WTC11 (cell line): ENCODE results near the gene VSIR. TPM values are rescaled to one million over a fixed set of nuclear protein-coding genes. Genes with fewer than 3 reads are reported as not detected.
A peak's percentile ranks its signal among the peaks of the same experiment; 100 is the strongest.

Experiments
- ATAC-seq: fragments of 200-7000 bp; cut with Tn5 transposase; 2 replicates; pipeline ENCODE4 v1.10.0; 2021; ENCODE audit warnings: mild to moderate bottlenecking, moderate library complexity
- CTCF ChIA-PET: fragments of 300-600 bp; sonication (Branson Sonifier 250); formaldehyde crosslinking; loops from one replicate; lab custom pipeline; 2021; ENCODE audit warnings: antibody characterized with exemption; lab: Charles Lee
- POLR2A ChIA-PET: fragments of 350-600 bp; sonication (Branson Sonifier 250); formaldehyde crosslinking; loops from one replicate; lab custom pipeline; 2021; ENCODE audit warnings: antibody characterized with exemption; lab: Charles Lee
- DNase-seq: peaks from one replicate; pipeline ENCODE4 v3.0.0; 2021; ENCODE audit warnings: low spot score
- H3K27ac Mint-ChIP-seq: 2 replicates; pipeline ENCODE4 v1.8.0; 2021; ENCODE audit warnings: mixed read lengths
- H3K27me3 Mint-ChIP-seq: 2 replicates; pipeline ENCODE4 v1.8.0; 2021; ENCODE audit warnings: low read depth, mild to moderate bottlenecking, moderate library complexity, mixed read lengths
- H3K36me3 Mint-ChIP-seq: 2 replicates; pipeline ENCODE4 v1.8.0; 2021; ENCODE audit warnings: mixed read lengths
- H3K4me1 Mint-ChIP-seq: 2 replicates; pipeline ENCODE4 v1.8.0; 2022; ENCODE audit warnings: mixed read lengths
- H3K4me3 Mint-ChIP-seq: 2 replicates; pipeline ENCODE4 v1.8.0; 2021; ENCODE audit warnings: mild to moderate bottlenecking, moderate library complexity, mixed read lengths
- H3K9me3 Mint-ChIP-seq: 2 replicates; pipeline ENCODE4 v1.8.0; 2021; ENCODE audit warnings: mixed read lengths
- ATF1 ChIP-seq: sonication (generic); formaldehyde crosslinking; IDR thresholded peaks from 2 replicates; pipeline ENCODE4 v1.8.1; 2023; ENCODE audit warnings: mild to moderate bottlenecking, moderate library complexity, missing genetic modification reagents
- EMX1 ChIP-seq: fragments of 250-450 bp; sonication (Bioruptor Pico); IDR thresholded peaks from 2 replicates; pipeline ENCODE4 v1.8.0; 2021; ENCODE audit warnings: mild to moderate bottlenecking
- JAZF1 ChIP-seq: fragments of 250-450 bp; sonication (Bioruptor Pico); IDR thresholded peaks from 2 replicates; pipeline ENCODE4 v1.9.0; 2021; ENCODE audit warnings: moderate library complexity, mild to moderate bottlenecking, inconsistent platforms
- RELA ChIP-seq: sonication (generic); formaldehyde crosslinking; IDR thresholded peaks from 2 replicates; pipeline ENCODE4 v1.8.1; 2022; ENCODE audit warnings: missing genetic modification reagents, mild to moderate bottlenecking, borderline replicate concordance
- SMAD4 ChIP-seq: sonication (generic); formaldehyde crosslinking; IDR thresholded peaks from 2 replicates; pipeline ENCODE4 v1.8.0; 2022; ENCODE audit warnings: mild to moderate bottlenecking, missing genetic modification reagents
- ZNF138 ChIP-seq: sonication (generic); formaldehyde crosslinking; conservative IDR thresholded peaks from 2 replicates; pipeline ENCODE4 v1.8.1; 2022; ENCODE audit warnings: mild to moderate bottlenecking, moderate library complexity, missing genetic modification reagents
- ZNF232 ChIP-seq: sonication (generic); formaldehyde crosslinking; IDR thresholded peaks from 2 replicates; pipeline ENCODE4 v1.8.0; 2022; ENCODE audit warnings: mild to moderate bottlenecking, missing genetic modification reagents
- ZNF317 ChIP-seq: sonication (generic); formaldehyde crosslinking; IDR thresholded peaks from 2 replicates; pipeline ENCODE4 v1.8.1; 2023; ENCODE audit warnings: low read depth, mild to moderate bottlenecking, moderate library complexity, missing genetic modification reagents, borderline replicate concordance
- ZNF396 ChIP-seq: fragments of 250-450 bp; sonication (Bioruptor Pico); IDR thresholded peaks from 2 replicates; pipeline ENCODE4 v1.8.0; 2021; ENCODE audit warnings: mild to moderate bottlenecking, moderate library complexity, borderline replicate concordance
- ZNF416 ChIP-seq: fragments of 250-450 bp; sonication (Bioruptor Pico); IDR thresholded peaks from 2 replicates; pipeline ENCODE4 v1.9.0; 2021; ENCODE audit warnings: mild to moderate bottlenecking, inconsistent platforms
- total RNA-seq: library from RNA; stranded (reverse); gene quantifications from 3 replicates; pipeline ENCODE4 v1.2.3, GENCODE V29; 2021
- TF ChIP-seq, protein P1 (sequence below): sonication (generic); formaldehyde crosslinking; IDR thresholded peaks from 2 replicates; pipeline ENCODE4 v1.8.0; 2022; ENCODE audit warnings: mild to moderate bottlenecking, missing genetic modification reagents
- TF ChIP-seq, protein P2 (sequence below): fragments of 250-450 bp; sonication (Bioruptor Pico); IDR thresholded peaks from 2 replicates; pipeline ENCODE4 v1.9.0; 2021; ENCODE audit warnings: mild to moderate bottlenecking
- TF ChIP-seq, protein P3 (sequence below): sonication (generic); formaldehyde crosslinking; conservative IDR thresholded peaks from 2 replicates; pipeline ENCODE4 v1.8.1; 2023; ENCODE audit warnings: mild to moderate bottlenecking, low read depth, missing genetic modification reagents, moderate library complexity
- TF ChIP-seq, protein P4 (sequence below): sonication (generic); formaldehyde crosslinking; IDR thresholded peaks from 2 replicates; pipeline ENCODE4 v1.8.1; 2023; ENCODE audit warnings: mild to moderate bottlenecking, missing genetic modification reagents, moderate library complexity

The VSIR gene
- total RNA-seq, 1 experiment from 2014 or later, result 0.74 TPM

GRCh38 chr10:71814922-71815411 is 41.6 kb upstream of the VSIR start:
- H3K9me3 Mint-ChIP-seq, result no peaks in the 10 kb centered on the region
- CTCF ChIA-PET, result interaction anchor here (0.6 to 2.1 kb wide), 21 partner anchors 9 to 234 kb away, joined by 3 to 19 read pairs (median 4); partner anchors contain the start of gene VSIR
- H3K36me3 Mint-ChIP-seq, result peaks cover 45% of the 10 kb centered on the region
- TF ChIP-seq ATF1 (no peak), EMX1 (CRISPR knock-in tag) (0 out of 2 replicates have a peak, but pooled peaks have one; percentile 9)
- no peaks in the 10 kb centered on the region for H3K4me1 Mint-ChIP-seq
- POLR2A ChIA-PET, result no interaction called here
- ATAC-seq (peak; percentile 70), DNase-seq (peak; percentile 59)
- no peaks in the 10 kb centered on the region for H3K27me3 Mint-ChIP-seq
- H3K27ac Mint-ChIP-seq, result peak overlapping the region; percentile 54; the same call in 1 of the 2 replicates
- no peak overlapping the region for H3K4me3 Mint-ChIP-seq

GRCh38 chr10:71812913-71813590 is 39.7 kb upstream of the VSIR start:
- no peak for ATAC-seq
- Mint-ChIP-seq H3K4me3 (no peak overlapping the region), H3K27ac (no peak overlapping the region), H3K9me3 (no peaks in the 10 kb centered on the region), H3K27me3 (no peaks in the 10 kb centered on the region), H3K36me3 (peaks cover 26% of the 10 kb centered on the region), H3K4me1 (no peaks in the 10 kb centered on the region)
- ChIA-PET CTCF (interaction anchor here (0.5 to 2.6 kb wide), 16 partner anchors 13 to 498 kb away, joined by 3 to 24 read pairs (median 4); partner anchors contain the start of gene VSIR), POLR2A (no interaction called here)
- DNase-seq, result no peak
- TF ChIP-seq SMAD4, result no peak
- no peak for TF ChIP-seq ZNF317 (CRISPR knock-in tag)
- TF ChIP-seq ZNF138 (CRISPR knock-in tag), result no peak
- no peak for TF ChIP-seq ZNF416 (CRISPR knock-in tag)
- TF ChIP-seq, protein P1, sequence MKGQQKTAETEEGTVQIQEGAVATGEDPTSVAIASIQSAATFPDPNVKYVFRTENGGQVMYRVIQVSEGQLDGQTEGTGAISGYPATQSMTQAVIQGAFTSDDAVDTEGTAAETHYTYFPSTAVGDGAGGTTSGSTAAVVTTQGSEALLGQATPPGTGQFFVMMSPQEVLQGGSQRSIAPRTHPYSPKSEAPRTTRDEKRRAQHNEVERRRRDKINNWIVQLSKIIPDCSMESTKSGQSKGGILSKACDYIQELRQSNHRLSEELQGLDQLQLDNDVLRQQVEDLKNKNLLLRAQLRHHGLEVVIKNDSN (CRISPR knock-in tag), result no peak
- no peak for TF ChIP-seq RELA
- TF ChIP-seq ZNF396 (CRISPR knock-in tag), result no peak
- TF ChIP-seq, protein P2, sequence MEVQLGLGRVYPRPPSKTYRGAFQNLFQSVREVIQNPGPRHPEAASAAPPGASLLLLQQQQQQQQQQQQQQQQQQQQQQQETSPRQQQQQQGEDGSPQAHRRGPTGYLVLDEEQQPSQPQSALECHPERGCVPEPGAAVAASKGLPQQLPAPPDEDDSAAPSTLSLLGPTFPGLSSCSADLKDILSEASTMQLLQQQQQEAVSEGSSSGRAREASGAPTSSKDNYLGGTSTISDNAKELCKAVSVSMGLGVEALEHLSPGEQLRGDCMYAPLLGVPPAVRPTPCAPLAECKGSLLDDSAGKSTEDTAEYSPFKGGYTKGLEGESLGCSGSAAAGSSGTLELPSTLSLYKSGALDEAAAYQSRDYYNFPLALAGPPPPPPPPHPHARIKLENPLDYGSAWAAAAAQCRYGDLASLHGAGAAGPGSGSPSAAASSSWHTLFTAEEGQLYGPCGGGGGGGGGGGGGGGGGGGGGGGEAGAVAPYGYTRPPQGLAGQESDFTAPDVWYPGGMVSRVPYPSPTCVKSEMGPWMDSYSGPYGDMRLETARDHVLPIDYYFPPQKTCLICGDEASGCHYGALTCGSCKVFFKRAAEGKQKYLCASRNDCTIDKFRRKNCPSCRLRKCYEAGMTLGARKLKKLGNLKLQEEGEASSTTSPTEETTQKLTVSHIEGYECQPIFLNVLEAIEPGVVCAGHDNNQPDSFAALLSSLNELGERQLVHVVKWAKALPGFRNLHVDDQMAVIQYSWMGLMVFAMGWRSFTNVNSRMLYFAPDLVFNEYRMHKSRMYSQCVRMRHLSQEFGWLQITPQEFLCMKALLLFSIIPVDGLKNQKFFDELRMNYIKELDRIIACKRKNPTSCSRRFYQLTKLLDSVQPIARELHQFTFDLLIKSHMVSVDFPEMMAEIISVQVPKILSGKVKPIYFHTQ (CRISPR knock-in tag), result no peak
- TF ChIP-seq, protein P3, sequence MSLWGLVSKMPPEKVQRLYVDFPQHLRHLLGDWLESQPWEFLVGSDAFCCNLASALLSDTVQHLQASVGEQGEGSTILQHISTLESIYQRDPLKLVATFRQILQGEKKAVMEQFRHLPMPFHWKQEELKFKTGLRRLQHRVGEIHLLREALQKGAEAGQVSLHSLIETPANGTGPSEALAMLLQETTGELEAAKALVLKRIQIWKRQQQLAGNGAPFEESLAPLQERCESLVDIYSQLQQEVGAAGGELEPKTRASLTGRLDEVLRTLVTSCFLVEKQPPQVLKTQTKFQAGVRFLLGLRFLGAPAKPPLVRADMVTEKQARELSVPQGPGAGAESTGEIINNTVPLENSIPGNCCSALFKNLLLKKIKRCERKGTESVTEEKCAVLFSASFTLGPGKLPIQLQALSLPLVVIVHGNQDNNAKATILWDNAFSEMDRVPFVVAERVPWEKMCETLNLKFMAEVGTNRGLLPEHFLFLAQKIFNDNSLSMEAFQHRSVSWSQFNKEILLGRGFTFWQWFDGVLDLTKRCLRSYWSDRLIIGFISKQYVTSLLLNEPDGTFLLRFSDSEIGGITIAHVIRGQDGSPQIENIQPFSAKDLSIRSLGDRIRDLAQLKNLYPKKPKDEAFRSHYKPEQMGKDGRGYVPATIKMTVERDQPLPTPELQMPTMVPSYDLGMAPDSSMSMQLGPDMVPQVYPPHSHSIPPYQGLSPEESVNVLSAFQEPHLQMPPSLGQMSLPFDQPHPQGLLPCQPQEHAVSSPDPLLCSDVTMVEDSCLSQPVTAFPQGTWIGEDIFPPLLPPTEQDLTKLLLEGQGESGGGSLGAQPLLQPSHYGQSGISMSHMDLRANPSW, result no peak
- TF ChIP-seq ZNF232 (CRISPR knock-in tag), result no peak
- TF ChIP-seq, protein P4, sequence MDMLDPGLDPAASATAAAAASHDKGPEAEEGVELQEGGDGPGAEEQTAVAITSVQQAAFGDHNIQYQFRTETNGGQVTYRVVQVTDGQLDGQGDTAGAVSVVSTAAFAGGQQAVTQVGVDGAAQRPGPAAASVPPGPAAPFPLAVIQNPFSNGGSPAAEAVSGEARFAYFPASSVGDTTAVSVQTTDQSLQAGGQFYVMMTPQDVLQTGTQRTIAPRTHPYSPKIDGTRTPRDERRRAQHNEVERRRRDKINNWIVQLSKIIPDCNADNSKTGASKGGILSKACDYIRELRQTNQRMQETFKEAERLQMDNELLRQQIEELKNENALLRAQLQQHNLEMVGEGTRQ (CRISPR knock-in tag), result no peak
- TF ChIP-seq JAZF1 (CRISPR knock-in tag), result no peak
